ENCODE data around the gene DNAAF6. TPM values are rescaled to one million over a fixed set of nuclear protein-coding genes. Genes with fewer than 3 reads are reported as not detected.

DNAAF6 gene
- polyA plus RNA-seq, 1 experiment, result not detected

DNA sequence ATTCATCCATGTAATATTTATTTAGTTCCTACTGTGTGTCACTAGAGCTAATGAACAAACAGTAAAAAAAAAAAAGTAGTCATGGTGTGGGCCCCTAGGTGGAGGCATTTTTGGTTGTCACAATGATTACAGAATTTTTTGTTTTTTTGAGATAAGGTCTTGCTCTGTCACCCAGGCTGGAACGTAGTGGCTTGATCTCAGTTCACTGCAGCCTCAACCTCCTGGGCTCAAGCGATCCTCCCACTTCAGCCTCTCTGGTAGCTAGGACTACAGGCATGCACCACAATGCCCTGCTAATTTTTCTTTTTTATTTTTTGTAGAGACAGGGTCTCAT is 22.0 kb downstream of the DNAAF6 start:
- TF ChIP-seq, protein P1, sequence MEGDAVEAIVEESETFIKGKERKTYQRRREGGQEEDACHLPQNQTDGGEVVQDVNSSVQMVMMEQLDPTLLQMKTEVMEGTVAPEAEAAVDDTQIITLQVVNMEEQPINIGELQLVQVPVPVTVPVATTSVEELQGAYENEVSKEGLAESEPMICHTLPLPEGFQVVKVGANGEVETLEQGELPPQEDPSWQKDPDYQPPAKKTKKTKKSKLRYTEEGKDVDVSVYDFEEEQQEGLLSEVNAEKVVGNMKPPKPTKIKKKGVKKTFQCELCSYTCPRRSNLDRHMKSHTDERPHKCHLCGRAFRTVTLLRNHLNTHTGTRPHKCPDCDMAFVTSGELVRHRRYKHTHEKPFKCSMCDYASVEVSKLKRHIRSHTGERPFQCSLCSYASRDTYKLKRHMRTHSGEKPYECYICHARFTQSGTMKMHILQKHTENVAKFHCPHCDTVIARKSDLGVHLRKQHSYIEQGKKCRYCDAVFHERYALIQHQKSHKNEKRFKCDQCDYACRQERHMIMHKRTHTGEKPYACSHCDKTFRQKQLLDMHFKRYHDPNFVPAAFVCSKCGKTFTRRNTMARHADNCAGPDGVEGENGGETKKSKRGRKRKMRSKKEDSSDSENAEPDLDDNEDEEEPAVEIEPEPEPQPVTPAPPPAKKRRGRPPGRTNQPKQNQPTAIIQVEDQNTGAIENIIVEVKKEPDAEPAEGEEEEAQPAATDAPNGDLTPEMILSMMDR (IDR thresholded peaks at IDR 0.05; ENCODE audit: insufficient read depth, low read depth, low read length), result no peak
- DNase-seq (ENCODE audit: low read depth), result no peak
- H3K36me3 ChIP-seq (ENCODE audit: control insufficient read depth, insufficient read depth, low read length), result no peaks in the 10 kb centered on the region
- ChIA-PET POLR2A (no interaction called here), CTCF (interaction anchor here (0.6 kb wide), 1 partner anchor 318 kb away, joined by 3 read pairs; no protein-coding TSS in a partner anchor)
- H3K4me3 ChIP-seq (ENCODE audit: low read depth, low read length), result no peak overlapping the region
- no peaks in the 10 kb centered on the region for H3K27me3 ChIP-seq (ENCODE audit: control insufficient read depth, insufficient read depth, low read length)

DNA sequence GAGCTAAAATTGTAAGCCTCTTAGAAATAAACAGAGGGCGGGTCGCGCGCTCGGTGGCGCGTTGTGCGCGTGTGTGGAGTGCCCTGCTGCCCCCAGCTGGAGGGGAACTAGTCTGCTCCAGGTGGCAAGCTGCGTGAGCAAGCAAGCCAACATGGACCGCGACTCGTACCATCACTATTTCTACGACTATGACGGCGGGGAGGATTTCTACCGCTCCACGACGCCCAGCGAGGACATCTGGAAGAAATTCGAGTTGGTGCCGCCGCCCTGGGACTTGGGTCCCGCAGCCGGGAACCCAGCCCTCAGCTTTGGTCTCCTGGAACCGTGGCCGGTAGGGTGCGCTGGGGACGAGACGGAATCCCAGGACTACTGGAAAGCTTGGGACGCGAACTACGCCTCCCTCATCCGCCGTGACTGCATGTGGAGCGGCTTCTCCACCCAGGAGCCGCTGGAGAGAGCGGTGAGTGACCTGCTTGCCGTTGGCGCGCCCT is 66.1 kb downstream of the DNAAF6 start:
- H3K27me3 ChIP-seq (ENCODE audit: control insufficient read depth, insufficient read depth, low read length), result no peaks in the 10 kb centered on the region
- H3K36me3 ChIP-seq (ENCODE audit: control insufficient read depth, insufficient read depth, low read length), result no peaks in the 10 kb centered on the region
- no peak for DNase-seq (ENCODE audit: low read depth)
- H3K4me3 ChIP-seq (ENCODE audit: low read depth, low read length), result no peak overlapping the region
- ChIA-PET POLR2A (no interaction called here), CTCF (no interaction called here)
- TF ChIP-seq, protein P1 (IDR thresholded peaks at IDR 0.05; ENCODE audit: insufficient read depth, low read depth, low read length), result no peak

DNA sequence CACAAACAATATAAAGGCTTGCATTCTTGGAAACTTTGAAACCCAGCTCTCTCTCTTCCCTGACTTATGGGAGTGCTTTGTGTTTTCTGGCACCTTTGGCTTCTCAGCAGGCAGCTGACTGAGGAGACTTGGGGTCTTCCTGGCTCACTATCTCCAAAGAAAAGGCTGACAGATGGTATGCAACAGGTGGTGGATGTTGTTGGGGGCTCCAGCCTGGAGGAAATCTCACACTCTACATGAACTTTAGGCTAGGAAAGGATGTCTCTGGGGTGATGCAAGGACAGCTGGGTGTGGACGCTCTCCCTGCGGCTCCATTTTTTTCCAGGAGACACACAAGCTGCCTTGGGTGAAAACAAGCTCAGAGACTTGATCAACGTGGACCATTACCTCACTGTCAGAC is 67.4 kb downstream of the DNAAF6 start:
- CTCF ChIA-PET, result no interaction called here

DNA sequence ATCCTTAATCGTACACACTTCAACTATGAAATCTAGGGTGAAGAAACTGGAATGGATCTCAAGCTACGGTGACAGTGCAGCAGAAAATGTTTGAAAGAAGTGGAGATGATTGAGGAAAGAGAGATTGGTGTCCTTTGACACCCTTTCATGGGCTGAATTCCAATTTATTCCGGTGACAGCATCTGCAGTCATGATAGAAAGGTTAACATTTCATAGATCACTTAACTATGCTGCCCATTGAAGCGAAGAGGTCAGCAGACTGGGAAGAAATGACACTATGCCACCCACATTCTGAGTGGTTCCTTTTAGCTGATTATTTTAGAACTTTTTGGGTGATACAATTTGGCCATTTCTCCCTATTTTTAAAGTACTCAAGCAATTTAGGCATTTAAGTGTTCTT is 82.3 kb downstream of the DNAAF6 start:
- Histone ChIP-seq H3K4me3 (ENCODE audit: low read depth, low read length) (no peak overlapping the region), H3K27me3 (ENCODE audit: control insufficient read depth, insufficient read depth, low read length) (no peaks in the 10 kb centered on the region), H3K36me3 (ENCODE audit: control insufficient read depth, insufficient read depth, low read length) (no peaks in the 10 kb centered on the region)
- ChIA-PET CTCF (no interaction called here), POLR2A (no interaction called here)
- TF ChIP-seq, protein P1 (IDR thresholded peaks at IDR 0.05; ENCODE audit: insufficient read depth, low read depth, low read length), result no peak
- DNase-seq (ENCODE audit: low read depth), result no peak

More for the DNA sequence above, 67.4 kb downstream of the DNAAF6 start:
- TF ChIP-seq, protein P1 (IDR thresholded peaks at IDR 0.05; ENCODE audit: insufficient read depth, low read depth, low read length), result no peak
- Histone ChIP-seq H3K36me3 (ENCODE audit: control insufficient read depth, insufficient read depth, low read length) (no peaks in the 10 kb centered on the region), H3K4me3 (ENCODE audit: low read depth, low read length) (no peak overlapping the region), H3K27me3 (ENCODE audit: control insufficient read depth, insufficient read depth, low read length) (no peaks in the 10 kb centered on the region)
- DNase-seq (ENCODE audit: low read depth), result no peak
- POLR2A ChIA-PET, result no interaction called here

DNA sequence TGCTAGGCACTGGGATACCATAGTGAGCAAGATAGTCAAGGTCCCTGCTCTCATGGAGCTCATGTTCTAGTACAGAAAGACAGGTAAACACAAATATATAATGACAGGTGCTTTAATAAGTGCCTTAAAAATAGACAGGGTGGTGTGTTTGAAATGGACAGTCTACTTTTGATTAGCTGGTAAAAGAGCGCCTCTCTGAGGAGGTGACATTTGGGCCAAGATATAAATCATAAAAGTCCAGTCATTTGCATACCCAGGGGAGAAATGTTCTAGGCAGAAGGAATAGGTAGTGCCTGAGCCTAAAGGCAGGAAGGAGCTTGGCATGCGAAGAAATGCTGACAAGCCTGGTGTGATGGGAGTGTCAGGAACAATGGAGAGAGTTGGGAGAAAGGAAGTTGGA is 83.6 kb downstream of the DNAAF6 start:
- POLR2A ChIA-PET, result no interaction called here
- Histone ChIP-seq H3K36me3 (ENCODE audit: control insufficient read depth, insufficient read depth, low read length) (no peaks in the 10 kb centered on the region), H3K27me3 (ENCODE audit: control insufficient read depth, insufficient read depth, low read length) (no peaks in the 10 kb centered on the region), H3K4me3 (ENCODE audit: low read depth, low read length) (no peak overlapping the region)
- TF ChIP-seq, protein P1 (IDR thresholded peaks at IDR 0.05; ENCODE audit: insufficient read depth, low read depth, low read length), result no peak
- no peak for DNase-seq (ENCODE audit: low read depth)
- CTCF ChIA-PET, result no interaction called here
